Breast epithelium (tissue), 3 donors: Measurements from ENCODE around the gene TNFRSF11A.

Experiments
- POLR2AphosphoS5 ChIP-seq, 3 donors: sonication (generic); formaldehyde crosslinking; IDR thresholded peaks; one replicate each; pipeline ENCODE4 v1.6.1; 2017; ENCODE audit warnings: antibody characterized with exemption in 3 of 3
- TF ChIP-seq, protein P1 (sequence below), 3 donors: fragments of 450-650 bp; IDR thresholded peaks; one replicate each; pipeline ENCODE4 v1.5.1; 2016 to 2017; ENCODE audit warnings: antibody characterized with exemption in 3 of 3, mild to moderate bottlenecking in 3 of 3, moderate library complexity in 3 of 3

DNA sequence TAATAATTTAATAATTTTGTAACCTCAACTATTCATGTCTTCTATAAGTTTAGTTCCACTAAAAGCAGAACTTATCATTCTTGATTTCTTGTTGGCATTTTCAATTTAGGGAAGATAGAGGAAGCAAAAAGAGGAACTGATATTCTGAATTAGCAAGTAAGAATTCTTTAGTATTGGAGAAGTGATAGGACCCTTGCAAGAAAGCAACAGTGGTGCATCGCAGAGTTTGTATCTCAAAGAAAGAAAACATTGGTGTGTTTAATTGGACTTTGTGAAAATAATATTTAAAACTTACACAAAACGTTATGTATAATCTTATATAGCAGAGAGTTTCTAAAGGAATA lies 36.5 kb upstream of the TNFRSF11A start:
- TF ChIP-seq, protein P1, sequence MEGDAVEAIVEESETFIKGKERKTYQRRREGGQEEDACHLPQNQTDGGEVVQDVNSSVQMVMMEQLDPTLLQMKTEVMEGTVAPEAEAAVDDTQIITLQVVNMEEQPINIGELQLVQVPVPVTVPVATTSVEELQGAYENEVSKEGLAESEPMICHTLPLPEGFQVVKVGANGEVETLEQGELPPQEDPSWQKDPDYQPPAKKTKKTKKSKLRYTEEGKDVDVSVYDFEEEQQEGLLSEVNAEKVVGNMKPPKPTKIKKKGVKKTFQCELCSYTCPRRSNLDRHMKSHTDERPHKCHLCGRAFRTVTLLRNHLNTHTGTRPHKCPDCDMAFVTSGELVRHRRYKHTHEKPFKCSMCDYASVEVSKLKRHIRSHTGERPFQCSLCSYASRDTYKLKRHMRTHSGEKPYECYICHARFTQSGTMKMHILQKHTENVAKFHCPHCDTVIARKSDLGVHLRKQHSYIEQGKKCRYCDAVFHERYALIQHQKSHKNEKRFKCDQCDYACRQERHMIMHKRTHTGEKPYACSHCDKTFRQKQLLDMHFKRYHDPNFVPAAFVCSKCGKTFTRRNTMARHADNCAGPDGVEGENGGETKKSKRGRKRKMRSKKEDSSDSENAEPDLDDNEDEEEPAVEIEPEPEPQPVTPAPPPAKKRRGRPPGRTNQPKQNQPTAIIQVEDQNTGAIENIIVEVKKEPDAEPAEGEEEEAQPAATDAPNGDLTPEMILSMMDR (IDR thresholded peaks at IDR 0.05), result no peak
- no peak for TF ChIP-seq POLR2AphosphoS5 (IDR thresholded peaks at IDR 0.05)
